AG10803 (cell line): ENCODE measurements around the gene E2F3.
A peak's percentile ranks its signal among the peaks of the same experiment; 100 is the strongest.

Experiments
- DNase-seq: peaks from one replicate; pipeline ENCODE4 v3.0.0; 2010; ENCODE audit warnings: low read depth
- H3K4me3 ChIP-seq: 2 replicates; pipeline ENCODE4 v1.5.1; 2011; ENCODE audit warnings: mild to moderate bottlenecking, low read length, control low read depth
- CTCF ChIP-seq: conservative IDR thresholded peaks from 2 replicates; pipeline ENCODE4 v1.5.1; 2011; ENCODE audit warnings: mild to moderate bottlenecking, low read length, control low read depth, inconsistent platforms

The E2F3 gene

GRCh38 chr6:20365456-20365855 lies 36.2 kb upstream of the E2F3 start:
- H3K4me3 ChIP-seq = no peak overlapping the region
- no peak for DNase-seq
- no peak for TF ChIP-seq CTCF

- TF ChIP-seq CTCF = no peak
- H3K4me3 ChIP-seq = no peak overlapping the region
- DNase-seq = no peak
These were observed 35.4 kb upstream of the E2F3 start for GRCh38 chr6:20366082-20366830.

GRCh38 chr6:20367743-20368485 lies 33.8 kb upstream of the E2F3 start:
- TF ChIP-seq CTCF = no peak
- H3K4me3 ChIP-seq = no peak overlapping the region
- DNase-seq = peak; percentile 3

GRCh38 chr6:20370393-20370792 lies 31.3 kb upstream of the E2F3 start:
- DNase-seq = no peak
- H3K4me3 ChIP-seq = no peak overlapping the region
- TF ChIP-seq CTCF = no peak

- no peak overlapping the region for H3K4me3 ChIP-seq
- no peak for DNase-seq
- TF ChIP-seq CTCF = no peak
These were observed 30.9 kb upstream of the E2F3 start for GRCh38 chr6:20370801-20371200.

- no peak for TF ChIP-seq CTCF
- no peak overlapping the region for H3K4me3 ChIP-seq
- DNase-seq = no peak
These were observed 26.2 kb upstream of the E2F3 start for GRCh38 chr6:20375436-20375835.
